Progenitor cell of endocrine pancreas (in vitro differentiated cells): ENCODE data around the gene ADAM22. TPM values are rescaled to one million over a fixed set of nuclear protein-coding genes. Genes with fewer than 3 reads are reported as not detected.

ENCODE experiments used
- DNase-seq: peaks from one replicate; pipeline ENCODE4 v3.0.0; 2021; ENCODE audit warnings: low spot score; ENCODE audit not compliant: unreplicated experiment
- H3K27ac Mint-ChIP-seq: 2 replicates; pipeline ENCODE4 v1.8.0; 2021; ENCODE audit warnings: mild to moderate bottlenecking, moderate library complexity, mixed read lengths
- H3K27me3 Mint-ChIP-seq: 2 replicates; pipeline ENCODE4 v1.8.0; 2021; ENCODE audit warnings: mixed read lengths
- H3K36me3 Mint-ChIP-seq: 2 replicates; pipeline ENCODE4 v1.8.0; 2022; ENCODE audit warnings: mixed read lengths; ENCODE audit not compliant: insufficient read depth
- H3K4me1 Mint-ChIP-seq: 2 replicates; pipeline ENCODE4 v1.8.0; 2021; ENCODE audit warnings: low read depth, mixed read lengths
- H3K4me3 Mint-ChIP-seq: 2 replicates; pipeline ENCODE4 v1.8.0; 2021; ENCODE audit warnings: low read depth, mild to moderate bottlenecking, moderate library complexity, mixed read lengths
- H3K9me3 Mint-ChIP-seq: 2 replicates; pipeline ENCODE4 v1.8.0; 2021; ENCODE audit warnings: low read depth, mixed read lengths
- total RNA-seq: library from RNA; stranded (reverse); gene quantifications from 2 replicates; pipeline ENCODE4 v1.2.1, GENCODE V29; 2021
- TF ChIP-seq, protein P1 (sequence below): fragments of 200-600 bp; sonication (generic); IDR thresholded peaks from one replicate; pipeline ENCODE4 v1.5.0; 2021; ENCODE audit warnings: antibody characterized with exemption, mild to moderate bottlenecking; ENCODE audit not compliant: unreplicated experiment

Gene ADAM22
- total RNA-seq, 1 donor from 2014 or later: 15.8 TPM

DNA sequence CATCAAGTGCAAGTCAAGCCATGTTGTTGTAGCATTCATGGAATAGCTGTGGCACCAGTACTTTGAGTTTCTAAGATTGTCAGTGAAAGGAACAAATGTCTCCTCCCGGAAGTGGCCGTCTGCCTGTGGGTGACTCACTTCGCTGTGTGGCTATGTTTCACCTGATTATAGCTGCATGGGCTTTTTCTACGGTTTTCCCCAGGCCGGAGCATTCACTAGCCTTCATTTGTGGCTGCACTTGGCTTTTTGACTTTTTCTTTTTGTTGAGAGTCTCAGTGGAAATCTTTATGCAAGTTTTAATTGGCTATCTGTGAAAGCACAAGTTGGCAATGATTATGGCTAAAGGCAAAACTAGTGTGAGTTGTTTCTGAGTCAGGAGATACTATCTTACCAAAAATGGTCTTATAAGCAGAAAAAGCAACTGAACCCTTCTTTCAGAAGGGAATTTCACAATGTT is 250.8 kb downstream of the ADAM22 start:
- TF ChIP-seq, protein P1, sequence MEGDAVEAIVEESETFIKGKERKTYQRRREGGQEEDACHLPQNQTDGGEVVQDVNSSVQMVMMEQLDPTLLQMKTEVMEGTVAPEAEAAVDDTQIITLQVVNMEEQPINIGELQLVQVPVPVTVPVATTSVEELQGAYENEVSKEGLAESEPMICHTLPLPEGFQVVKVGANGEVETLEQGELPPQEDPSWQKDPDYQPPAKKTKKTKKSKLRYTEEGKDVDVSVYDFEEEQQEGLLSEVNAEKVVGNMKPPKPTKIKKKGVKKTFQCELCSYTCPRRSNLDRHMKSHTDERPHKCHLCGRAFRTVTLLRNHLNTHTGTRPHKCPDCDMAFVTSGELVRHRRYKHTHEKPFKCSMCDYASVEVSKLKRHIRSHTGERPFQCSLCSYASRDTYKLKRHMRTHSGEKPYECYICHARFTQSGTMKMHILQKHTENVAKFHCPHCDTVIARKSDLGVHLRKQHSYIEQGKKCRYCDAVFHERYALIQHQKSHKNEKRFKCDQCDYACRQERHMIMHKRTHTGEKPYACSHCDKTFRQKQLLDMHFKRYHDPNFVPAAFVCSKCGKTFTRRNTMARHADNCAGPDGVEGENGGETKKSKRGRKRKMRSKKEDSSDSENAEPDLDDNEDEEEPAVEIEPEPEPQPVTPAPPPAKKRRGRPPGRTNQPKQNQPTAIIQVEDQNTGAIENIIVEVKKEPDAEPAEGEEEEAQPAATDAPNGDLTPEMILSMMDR: no peak
- H3K27ac Mint-ChIP-seq: no peak overlapping the region

DNA sequence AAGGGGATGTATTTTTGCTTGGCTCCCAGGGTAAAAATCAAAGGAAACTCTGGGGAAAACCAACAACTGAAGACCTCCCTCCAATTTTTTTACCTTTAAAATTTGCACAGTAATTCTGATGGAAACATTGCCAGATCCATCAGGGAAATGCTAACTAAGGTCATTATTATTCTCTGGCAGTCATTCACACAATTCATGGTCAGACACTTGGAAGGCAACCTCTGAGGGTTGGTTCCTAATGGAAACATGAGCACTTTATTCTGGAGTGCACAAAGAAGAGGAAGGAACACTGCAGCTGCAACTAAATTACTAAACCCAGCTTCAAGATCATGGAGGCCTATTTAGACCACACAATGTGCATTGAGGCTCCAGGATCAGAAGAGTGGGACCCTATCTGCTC is 251.6 kb downstream of the ADAM22 start:
- Mint-ChIP-seq H3K27ac (no peak overlapping the region), H3K36me3 (peaks cover 10% of the 10 kb centered on the region), H3K4me3 (no peak overlapping the region), H3K27me3 (no peaks in the 10 kb centered on the region), H3K9me3 (peaks cover 4% of the 10 kb centered on the region), H3K4me1 (no peaks in the 10 kb centered on the region)
- TF ChIP-seq, protein P1: no peak
- no peak for DNase-seq

More for the DNA sequence above, 250.8 kb downstream of the ADAM22 start:
- no peak for DNase-seq
- Mint-ChIP-seq H3K4me3 (no peak overlapping the region), H3K4me1 (no peaks in the 10 kb centered on the region), H3K27me3 (no peaks in the 10 kb centered on the region), H3K36me3 (peaks cover 10% of the 10 kb centered on the region), H3K9me3 (peaks cover 4% of the 10 kb centered on the region)

DNA sequence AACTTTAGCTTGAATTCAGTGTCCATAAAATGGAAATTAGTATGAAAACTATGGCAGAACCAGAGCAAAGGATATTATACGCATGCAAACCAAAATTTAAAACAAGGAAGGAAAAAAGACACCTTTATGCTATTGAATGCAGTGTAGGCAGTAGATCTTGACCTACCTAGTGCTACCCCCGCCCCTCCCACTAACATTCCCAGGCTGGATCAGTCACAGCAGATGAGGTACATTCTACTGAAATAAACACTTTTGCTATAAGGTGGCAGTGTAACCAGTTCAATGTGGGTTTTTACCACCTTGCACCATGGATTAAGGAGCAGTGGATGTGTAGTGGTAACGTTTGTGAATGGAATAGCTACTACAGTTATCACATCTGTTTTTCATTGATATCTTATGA is 257.9 kb downstream of the ADAM22 start:
- no peaks in the 10 kb centered on the region for H3K27me3 Mint-ChIP-seq
- H3K36me3 Mint-ChIP-seq: peaks cover 7% of the 10 kb centered on the region
- TF ChIP-seq, protein P1: no peak
- H3K27ac Mint-ChIP-seq: no peak overlapping the region
- H3K9me3 Mint-ChIP-seq: peaks cover 4% of the 10 kb centered on the region
- no peak overlapping the region for H3K4me3 Mint-ChIP-seq
- H3K4me1 Mint-ChIP-seq: no peaks in the 10 kb centered on the region
- DNase-seq: no peak

DNA sequence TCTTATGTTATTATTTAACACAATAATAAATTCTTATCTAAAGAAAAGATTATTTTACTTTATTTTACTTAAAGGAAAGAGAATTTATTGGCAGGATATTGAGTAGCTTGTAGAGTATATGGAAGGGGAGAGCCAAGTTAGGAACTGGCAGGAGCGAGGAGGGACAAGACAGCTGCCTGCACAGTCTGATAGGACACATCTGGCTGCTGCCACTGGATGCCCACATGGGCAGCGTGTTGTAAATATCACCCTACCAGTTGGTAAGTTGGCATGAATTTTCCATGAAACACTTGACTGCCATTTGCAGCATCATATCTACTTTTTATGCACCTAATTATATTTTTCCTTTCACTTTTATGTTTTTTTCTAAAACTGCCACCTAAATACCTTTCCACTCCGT is 266.2 kb downstream of the ADAM22 start:
- no peak overlapping the region for H3K4me3 Mint-ChIP-seq
- H3K27me3 Mint-ChIP-seq: no peaks in the 10 kb centered on the region
- no peaks in the 10 kb centered on the region for H3K9me3 Mint-ChIP-seq
- peaks cover 11% of the 10 kb centered on the region for H3K36me3 Mint-ChIP-seq
- no peaks in the 10 kb centered on the region for H3K4me1 Mint-ChIP-seq
- H3K27ac Mint-ChIP-seq: no peak overlapping the region
- no peak for DNase-seq
- TF ChIP-seq, protein P1: no peak

DNA sequence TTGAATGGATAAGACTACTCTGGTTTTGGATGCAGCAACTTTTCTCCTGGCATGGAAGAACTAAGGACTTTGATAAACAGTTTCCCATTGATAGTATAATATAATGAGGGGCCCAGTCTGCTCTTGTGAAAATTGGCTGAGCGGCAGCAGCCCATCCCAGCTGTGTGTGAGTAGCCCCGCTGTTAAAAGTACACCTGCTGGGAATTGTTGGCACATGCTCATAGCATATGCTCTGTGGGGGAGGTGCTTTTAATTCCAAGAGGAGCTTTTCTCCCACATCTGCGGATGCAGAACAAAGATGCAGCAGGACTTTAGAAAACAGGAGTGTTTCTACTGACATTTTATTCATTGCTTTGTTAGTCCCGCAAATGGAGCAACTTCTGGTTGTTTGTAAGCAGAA is 266.7 kb downstream of the ADAM22 start:
- H3K4me3 Mint-ChIP-seq: no peak overlapping the region
- DNase-seq: no peak
- no peaks in the 10 kb centered on the region for H3K9me3 Mint-ChIP-seq
- H3K4me1 Mint-ChIP-seq: no peaks in the 10 kb centered on the region
- TF ChIP-seq, protein P1: no peak
- no peak overlapping the region for H3K27ac Mint-ChIP-seq
- peaks cover 11% of the 10 kb centered on the region for H3K36me3 Mint-ChIP-seq
- H3K27me3 Mint-ChIP-seq: no peaks in the 10 kb centered on the region
